ENCODE results near the gene HORMAD2. TPM values are rescaled to one million over a fixed set of nuclear protein-coding genes. Genes with fewer than 3 reads are reported as not detected.

HORMAD2 gene
- total RNA-seq, 1 donor from 2014 or later = not detected

GRCh38 chr22:30036656-30037055 lies 43.6 kb upstream of the HORMAD2 start:
- no peak for DNase-seq (ENCODE audit: low spot score in 2 of 2)
- Histone ChIP-seq H3K27ac (no peak overlapping the region), H3K36me3 (no peaks in the 10 kb centered on the region), H3K4me3 (no peak overlapping the region), H3K4me1 (no peaks in the 10 kb centered on the region), H3K9me3 (no peaks in the 10 kb centered on the region), H3K27me3 (no peaks in the 10 kb centered on the region)
- intact Hi-C loops (cut with DNase I) = no loop called here
- no peak for TF ChIP-seq CTCF (IDR thresholded peaks at IDR 0.05)

- Histone ChIP-seq H3K27me3 (no peaks in the 10 kb centered on the region), H3K9me3 (no peaks in the 10 kb centered on the region), H3K4me3 (no peak overlapping the region), H3K27ac (no peak overlapping the region), H3K4me1 (no peaks in the 10 kb centered on the region), H3K36me3 (no peaks in the 10 kb centered on the region)
- no peak for DNase-seq (ENCODE audit: low spot score in 2 of 2)
- intact Hi-C loops (cut with DNase I) = no loop called here
- no peak for TF ChIP-seq CTCF (IDR thresholded peaks at IDR 0.05)
Observed at GRCh38 chr22:30038219-30038618, 42.0 kb upstream of the HORMAD2 start.

- Histone ChIP-seq H3K36me3 (no peaks in the 10 kb centered on the region), H3K27ac (no peak overlapping the region), H3K4me1 (no peaks in the 10 kb centered on the region), H3K9me3 (no peaks in the 10 kb centered on the region), H3K27me3 (no peaks in the 10 kb centered on the region), H3K4me3 (no peak overlapping the region)
- TF ChIP-seq CTCF (IDR thresholded peaks at IDR 0.05) = no peak
- DNase-seq (ENCODE audit: low spot score in 2 of 2) = no peak
- intact Hi-C loops (cut with DNase I) = no loop called here
Observed at GRCh38 chr22:30040499-30041260, 39.6 kb upstream of the HORMAD2 start.

- intact Hi-C loops (cut with DNase I) = no loop called here
- H3K27ac ChIP-seq = no peak overlapping the region
- DNase-seq (ENCODE audit: low spot score in 2 of 2) = no peak
- H3K36me3 ChIP-seq = no peaks in the 10 kb centered on the region
- H3K27me3 ChIP-seq = no peaks in the 10 kb centered on the region
- no peaks in the 10 kb centered on the region for H3K4me1 ChIP-seq
- H3K9me3 ChIP-seq = no peaks in the 10 kb centered on the region
- no peak for TF ChIP-seq CTCF (IDR thresholded peaks at IDR 0.05)
- no peak overlapping the region for H3K4me3 ChIP-seq
Observed at GRCh38 chr22:30041475-30041874, 38.8 kb upstream of the HORMAD2 start.

GRCh38 chr22:30041881-30042280 lies 38.4 kb upstream of the HORMAD2 start:
- Histone ChIP-seq H3K4me1 (no peaks in the 10 kb centered on the region), H3K9me3 (no peaks in the 10 kb centered on the region), H3K27ac (no peak overlapping the region), H3K27me3 (no peaks in the 10 kb centered on the region), H3K4me3 (no peak overlapping the region), H3K36me3 (no peaks in the 10 kb centered on the region)
- intact Hi-C loops (cut with DNase I) = no loop called here
- DNase-seq (ENCODE audit: low spot score in 2 of 2) = no peak
- TF ChIP-seq CTCF (IDR thresholded peaks at IDR 0.05) = no peak
